Type B pancreatic cell (in vitro differentiated cells): ENCODE results near the gene POU6F2. TPM values are rescaled to one million over a fixed set of nuclear protein-coding genes. Genes with fewer than 3 reads are reported as not detected.

ENCODE experiments used
- DNase-seq: peaks from one replicate; pipeline ENCODE4 v3.0.0; 2021; ENCODE audit warnings: mixed read lengths; ENCODE audit not compliant: unreplicated experiment; ENCODE audit errors: extremely low spot score
- H3K27ac Mint-ChIP-seq: 2 replicates; pipeline ENCODE4 v1.8.0; 2021; ENCODE audit warnings: mild to moderate bottlenecking, mixed read lengths
- H3K27me3 Mint-ChIP-seq: 2 replicates; pipeline ENCODE4 v1.8.0; 2021; ENCODE audit warnings: mixed read lengths
- H3K36me3 Mint-ChIP-seq: 2 replicates; pipeline ENCODE4 v1.8.0; 2021; ENCODE audit warnings: mixed read lengths
- H3K4me1 Mint-ChIP-seq: one replicate; pipeline ENCODE4 v1.8.0; 2021; ENCODE audit warnings: mixed read lengths; ENCODE audit not compliant: unreplicated experiment
- H3K4me3 Mint-ChIP-seq: 2 replicates; pipeline ENCODE4 v1.8.0; 2021; ENCODE audit warnings: mild to moderate bottlenecking, mixed read lengths
- H3K9me3 Mint-ChIP-seq: 2 replicates; pipeline ENCODE4 v1.8.0; 2021; ENCODE audit warnings: mixed read lengths
- CTCF ChIP-seq: fragments of 200-600 bp; sonication (generic); conservative IDR thresholded peaks from 2 replicates; pipeline ENCODE4 v1.5.0; 2021; ENCODE audit warnings: antibody characterized with exemption, mild to moderate bottlenecking
- total RNA-seq: library from RNA; stranded (reverse); gene quantifications from 2 replicates; pipeline ENCODE4 v1.2.1, GENCODE V29; 2021; ENCODE audit warnings: low replicate concordance

Gene POU6F2
- total RNA-seq, 1 donor from 2014 or later = 1.4 TPM

GRCh38 chr7:39432807-39433416, 455.2 kb downstream of the POU6F2 start:
- Mint-ChIP-seq H3K4me3 (no peak overlapping the region), H3K27ac (no peak overlapping the region), H3K27me3 (no peaks in the 10 kb centered on the region)

GRCh38 chr7:39433550-39433949, 455.8 kb downstream of the POU6F2 start:
- no peaks in the 10 kb centered on the region for H3K27me3 Mint-ChIP-seq
- no peak overlapping the region for H3K27ac Mint-ChIP-seq
- no peak for TF ChIP-seq CTCF
- H3K36me3 Mint-ChIP-seq = no peaks in the 10 kb centered on the region
- no peaks in the 10 kb centered on the region for H3K9me3 Mint-ChIP-seq
- H3K4me3 Mint-ChIP-seq = no peak overlapping the region
- no peak for DNase-seq
- H3K4me1 Mint-ChIP-seq = no peaks in the 10 kb centered on the region

More at GRCh38 chr7:39432807-39433416, 455.2 kb downstream of the POU6F2 start:
- Mint-ChIP-seq H3K36me3 (no peaks in the 10 kb centered on the region), H3K4me1 (no peaks in the 10 kb centered on the region), H3K9me3 (no peaks in the 10 kb centered on the region)
- no peak for TF ChIP-seq CTCF
- no peak for DNase-seq

GRCh38 chr7:39434012-39434411, 456.3 kb downstream of the POU6F2 start:
- DNase-seq = no peak
- Mint-ChIP-seq H3K9me3 (no peaks in the 10 kb centered on the region), H3K27me3 (no peaks in the 10 kb centered on the region), H3K27ac (no peak overlapping the region), H3K4me1 (no peaks in the 10 kb centered on the region), H3K36me3 (no peaks in the 10 kb centered on the region), H3K4me3 (no peak overlapping the region)
- TF ChIP-seq CTCF = no peak

- Mint-ChIP-seq H3K27me3 (peaks cover 4% of the 10 kb centered on the region), H3K4me1 (no peaks in the 10 kb centered on the region), H3K36me3 (no peaks in the 10 kb centered on the region), H3K9me3 (no peaks in the 10 kb centered on the region), H3K27ac (no peak overlapping the region), H3K4me3 (no peak overlapping the region)
- no peak for TF ChIP-seq CTCF
- no peak for DNase-seq
These were observed 468.8 kb downstream of the POU6F2 start for GRCh38 chr7:39446546-39446945.

GRCh38 chr7:39451901-39452300, 474.2 kb downstream of the POU6F2 start:
- no peaks in the 10 kb centered on the region for H3K9me3 Mint-ChIP-seq
- H3K27ac Mint-ChIP-seq = no peak overlapping the region
- no peaks in the 10 kb centered on the region for H3K36me3 Mint-ChIP-seq
- H3K4me1 Mint-ChIP-seq = no peaks in the 10 kb centered on the region
- TF ChIP-seq CTCF = no peak
- H3K27me3 Mint-ChIP-seq = no peaks in the 10 kb centered on the region
- DNase-seq = no peak
- H3K4me3 Mint-ChIP-seq = no peak overlapping the region
